HEK293 (cell line): ENCODE measurements around the gene EARS2.

ENCODE experiments used
- CTCF ChIA-PET: fragments of 350-600 bp; formaldehyde crosslinking; extraction: SDS; loops from one replicate; lab custom pipeline; 2021; ENCODE audit warnings: antibody characterized with exemption; lab: Yijun Ruan, JAX
- POLR2A ChIA-PET: fragments of 300-600 bp; formaldehyde crosslinking; extraction: SDS; loops from one replicate; lab custom pipeline; 2020; ENCODE audit warnings: antibody characterized with exemption, inconsistent platforms; lab: Yijun Ruan, JAX
- H3K27ac ChIP-seq: fragments of 200-500 bp; sonication (Bioruptor generic); 2 replicates; pipeline ENCODE4 v1.5.1; 2014; ENCODE audit warnings: low read depth, low read length, control low read depth, inconsistent platforms; ENCODE audit errors: extremely low read depth
- H3K36me3 ChIP-seq, 2 experiments: fragments of 200-500 bp in 1 of 2; sonication (Bioruptor generic) in 1 of 2; 1 replicate in 1 of 2; 2 replicates in 1 of 2; pipeline ENCODE4 v1.5.1; 2014 to 2017; ENCODE audit warnings: inconsistent platforms in 2 of 2, low read length in 2 of 2; ENCODE audit not compliant: control insufficient read depth in 2 of 2, insufficient read depth in 1 of 2
- H3K4me1 ChIP-seq: fragments of 200-500 bp; sonication (Bioruptor generic); 2 replicates; pipeline ENCODE4 v1.5.1; 2014; ENCODE audit warnings: mild to moderate bottlenecking, low read length, inconsistent platforms; ENCODE audit not compliant: control insufficient read depth, insufficient read depth
- H3K4me3 ChIP-seq: 2 replicates; pipeline ENCODE4 v1.5.1; 2011; ENCODE audit warnings: low read depth, mild to moderate bottlenecking, control low read depth, low read length, moderate library complexity
- H3K9me3 ChIP-seq: fragments of 200-500 bp; sonication (Bioruptor generic); 2 replicates; pipeline ENCODE4 v1.5.1; 2014; ENCODE audit warnings: low read depth, low read length, inconsistent platforms; ENCODE audit not compliant: control insufficient read depth, insufficient read depth
- BCL11A ChIP-seq: fragments of 450-650 bp; formaldehyde crosslinking; IDR thresholded peaks from 2 replicates; pipeline ENCODE4 v1.5.1; 2016; ENCODE audit warnings: low read depth, missing biosample characterization, missing genetic modification characterization
- GLIS1 ChIP-seq: fragments of 450-650 bp; formaldehyde crosslinking; IDR thresholded peaks from 2 replicates; pipeline ENCODE4 v1.5.1; 2016; ENCODE audit warnings: missing biosample characterization, missing genetic modification characterization
- IKZF3 ChIP-seq: fragments of 450-650 bp; IDR thresholded peaks from 2 replicates; pipeline ENCODE4 v1.5.0; 2018; ENCODE audit warnings: missing biosample characterization, mild to moderate bottlenecking, missing genetic modification characterization, moderate library complexity
- SP3 ChIP-seq: fragments of 450-650 bp; formaldehyde crosslinking; IDR thresholded peaks from 2 replicates; pipeline ENCODE4 v1.5.1; 2016; ENCODE audit warnings: missing biosample characterization, missing genetic modification characterization
- SP7 ChIP-seq: fragments of 450-650 bp; formaldehyde crosslinking; IDR thresholded peaks from 2 replicates; pipeline ENCODE4 v1.5.1; 2016; ENCODE audit warnings: missing biosample characterization, missing genetic modification characterization
- WT1 ChIP-seq: fragments of 450-650 bp; formaldehyde crosslinking; IDR thresholded peaks from 2 replicates; pipeline ENCODE4 v1.5.1; 2016; ENCODE audit warnings: missing biosample characterization, missing genetic modification characterization
- ZBTB20 ChIP-seq: fragments of 450-650 bp; formaldehyde crosslinking; IDR thresholded peaks from 2 replicates; pipeline ENCODE4 v1.5.1; 2016; ENCODE audit warnings: missing biosample characterization, missing genetic modification characterization
- ZFP37 ChIP-seq: fragments of 450-650 bp; formaldehyde crosslinking; IDR thresholded peaks from 2 replicates; pipeline ENCODE4 v1.5.1; 2016; ENCODE audit warnings: missing biosample characterization, missing genetic modification characterization
- ZIC2 ChIP-seq: fragments of 450-650 bp; formaldehyde crosslinking; IDR thresholded peaks from 2 replicates; pipeline ENCODE4 v1.5.1; 2016; ENCODE audit warnings: missing biosample characterization, missing genetic modification characterization
- ZNF155 ChIP-seq: fragments of 450-650 bp; formaldehyde crosslinking; IDR thresholded peaks from 2 replicates; pipeline ENCODE4 v1.5.1; 2016; ENCODE audit warnings: missing biosample characterization, missing genetic modification characterization
- ZNF324 ChIP-seq: fragments of 450-650 bp; formaldehyde crosslinking; IDR thresholded peaks from 2 replicates; pipeline ENCODE4 v1.5.1; 2016; ENCODE audit warnings: missing biosample characterization, missing genetic modification characterization
- ZNF37A ChIP-seq: fragments of 450-650 bp; IDR thresholded peaks from 2 replicates; pipeline ENCODE4 v1.5.1; 2018; ENCODE audit warnings: missing biosample characterization, missing genetic modification characterization
- ZNF623 ChIP-seq: fragments of 450-650 bp; formaldehyde crosslinking; IDR thresholded peaks from 2 replicates; pipeline ENCODE4 v1.5.1; 2016; ENCODE audit warnings: missing biosample characterization, missing genetic modification characterization
- ZNF677 ChIP-seq: fragments of 450-650 bp; IDR thresholded peaks from 2 replicates; pipeline ENCODE4 v1.5.0; 2018; ENCODE audit warnings: missing biosample characterization, mild to moderate bottlenecking, missing genetic modification characterization, moderate library complexity
- ZNF792 ChIP-seq: fragments of 450-650 bp; formaldehyde crosslinking; IDR thresholded peaks from 2 replicates; pipeline ENCODE4 v1.5.1; 2016; ENCODE audit warnings: missing biosample characterization, missing genetic modification characterization
- TF ChIP-seq, protein P1 (sequence below): fragments of 450-650 bp; formaldehyde crosslinking; IDR thresholded peaks from 2 replicates; pipeline ENCODE4 v1.5.1; 2016; ENCODE audit warnings: missing biosample characterization, missing genetic modification characterization
- TF ChIP-seq, protein P2 (sequence below): fragments of 450-650 bp; IDR thresholded peaks from 2 replicates; pipeline ENCODE4 v1.5.1; 2018; ENCODE audit warnings: missing biosample characterization, mild to moderate bottlenecking, missing genetic modification characterization
- TF ChIP-seq, protein P3 (sequence below): fragments of 450-650 bp; formaldehyde crosslinking; IDR thresholded peaks from 2 replicates; pipeline ENCODE4 v1.5.1; 2016; ENCODE audit warnings: missing biosample characterization, missing genetic modification characterization

Gene EARS2

DNA sequence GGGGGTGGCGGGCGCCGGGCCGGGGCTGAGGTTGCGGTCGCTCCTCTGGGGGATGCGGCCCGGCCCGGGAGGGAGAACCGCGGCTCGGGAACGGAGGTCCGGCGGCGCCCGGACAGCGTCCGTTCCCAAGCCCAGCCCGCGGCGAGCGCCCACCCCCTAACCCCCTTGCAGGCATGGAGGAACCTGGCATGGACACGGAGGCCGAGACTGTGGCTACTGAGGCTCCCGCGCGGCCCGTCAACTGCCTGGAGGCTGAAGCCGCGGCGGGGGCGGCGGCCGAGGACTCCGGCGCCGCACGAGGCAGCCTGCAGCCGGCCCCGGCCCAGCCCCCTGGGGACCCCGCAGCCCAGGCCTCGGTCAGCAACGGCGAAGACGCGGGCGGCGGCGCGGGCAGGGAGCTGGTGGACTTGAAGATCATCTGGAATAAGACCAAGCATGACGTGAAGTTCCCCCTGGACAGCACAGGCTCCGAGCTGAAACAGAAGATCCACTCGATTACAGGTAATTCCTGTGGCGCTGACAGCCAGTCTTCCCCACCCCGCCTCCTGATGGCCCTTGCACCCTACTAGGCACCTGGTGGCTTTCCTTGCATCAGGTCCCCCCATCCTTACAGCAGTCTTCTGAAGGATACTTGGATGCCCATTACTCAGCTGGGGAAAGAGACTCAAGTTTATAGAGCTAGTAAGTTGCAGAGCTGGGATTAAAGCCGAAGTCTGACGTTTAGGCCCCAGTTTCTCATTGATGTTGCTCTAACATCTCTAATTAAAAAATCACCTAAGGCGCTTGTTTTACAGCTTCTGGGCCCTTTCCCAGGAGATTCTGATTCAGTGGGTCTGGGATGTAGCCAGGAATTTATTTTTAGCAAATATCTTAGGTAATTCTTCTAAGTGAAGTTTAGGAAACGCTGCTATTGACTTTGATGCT is 891 bp upstream of the EARS2 start (continued):
- no peak for TF ChIP-seq SP3 (tag by site-specific recombination)
- TF ChIP-seq ZNF623 (tag by site-specific recombination), result no peak
- TF ChIP-seq ZNF677 (tag by site-specific recombination), result 0 out of 2 replicates have a peak, but pooled peaks have one; percentile 24
- TF ChIP-seq, protein P1, sequence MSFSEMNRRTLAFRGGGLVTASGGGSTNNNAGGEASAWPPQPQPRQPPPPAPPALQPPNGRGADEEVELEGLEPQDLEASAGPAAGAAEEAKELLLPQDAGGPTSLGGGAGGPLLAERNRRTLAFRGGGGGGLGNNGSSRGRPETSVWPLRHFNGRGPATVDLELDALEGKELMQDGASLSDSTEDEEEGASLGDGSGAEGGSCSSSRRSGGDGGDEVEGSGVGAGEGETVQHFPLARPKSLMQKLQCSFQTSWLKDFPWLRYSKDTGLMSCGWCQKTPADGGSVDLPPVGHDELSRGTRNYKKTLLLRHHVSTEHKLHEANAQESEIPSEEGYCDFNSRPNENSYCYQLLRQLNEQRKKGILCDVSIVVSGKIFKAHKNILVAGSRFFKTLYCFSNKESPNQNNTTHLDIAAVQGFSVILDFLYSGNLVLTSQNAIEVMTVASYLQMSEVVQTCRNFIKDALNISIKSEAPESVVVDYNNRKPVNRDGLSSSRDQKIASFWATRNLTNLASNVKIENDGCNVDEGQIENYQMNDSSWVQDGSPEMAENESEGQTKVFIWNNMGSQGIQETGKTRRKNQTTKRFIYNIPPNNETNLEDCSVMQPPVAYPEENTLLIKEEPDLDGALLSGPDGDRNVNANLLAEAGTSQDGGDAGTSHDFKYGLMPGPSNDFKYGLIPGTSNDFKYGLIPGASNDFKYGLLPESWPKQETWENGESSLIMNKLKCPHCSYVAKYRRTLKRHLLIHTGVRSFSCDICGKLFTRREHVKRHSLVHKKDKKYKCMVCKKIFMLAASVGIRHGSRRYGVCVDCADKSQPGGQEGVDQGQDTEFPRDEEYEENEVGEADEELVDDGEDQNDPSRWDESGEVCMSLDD (tag by site-specific recombination), result no peak

DNA sequence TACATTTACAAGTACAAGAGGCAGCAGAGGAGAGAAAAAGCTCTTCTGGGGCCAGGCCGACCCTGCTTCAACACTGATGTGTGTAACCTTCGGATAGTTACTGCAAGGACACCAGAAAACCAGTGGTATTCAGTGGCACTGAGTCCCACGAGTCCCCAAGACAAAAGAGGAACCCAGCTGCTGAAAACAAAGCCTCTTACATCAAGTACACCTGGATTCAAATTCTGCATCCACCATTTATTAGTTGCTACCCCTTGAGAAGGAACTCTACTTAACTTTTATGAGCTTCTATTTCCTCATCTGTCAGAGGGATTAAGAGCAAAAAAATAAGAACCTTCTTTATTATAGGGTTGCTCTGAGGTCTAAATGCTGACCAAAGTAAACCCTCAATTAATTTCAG is 2.6 kb downstream of the EARS2 start:
- no peak overlapping the region for H3K4me3 ChIP-seq
- POLR2A ChIA-PET, result interaction anchor here (1.2 kb wide), 1 partner anchor 9 kb away, joined by 4 read pairs; no protein-coding TSS in a partner anchor
- CTCF ChIA-PET, result no interaction called here
- no peaks in the 10 kb centered on the region for H3K9me3 ChIP-seq
- peaks cover 22 to 39% of the 10 kb centered on the region in 2 experiments; a peak in 2 of 3 replicates for H3K36me3 ChIP-seq
- TF ChIP-seq SP7, result 0 out of 2 replicates have a peak, but pooled peaks have one; percentile 15
- TF ChIP-seq WT1 (tag by site-specific recombination), result no peak
- H3K4me1 ChIP-seq, result no peaks in the 10 kb centered on the region
- no peak overlapping the region for H3K27ac ChIP-seq

DNA sequence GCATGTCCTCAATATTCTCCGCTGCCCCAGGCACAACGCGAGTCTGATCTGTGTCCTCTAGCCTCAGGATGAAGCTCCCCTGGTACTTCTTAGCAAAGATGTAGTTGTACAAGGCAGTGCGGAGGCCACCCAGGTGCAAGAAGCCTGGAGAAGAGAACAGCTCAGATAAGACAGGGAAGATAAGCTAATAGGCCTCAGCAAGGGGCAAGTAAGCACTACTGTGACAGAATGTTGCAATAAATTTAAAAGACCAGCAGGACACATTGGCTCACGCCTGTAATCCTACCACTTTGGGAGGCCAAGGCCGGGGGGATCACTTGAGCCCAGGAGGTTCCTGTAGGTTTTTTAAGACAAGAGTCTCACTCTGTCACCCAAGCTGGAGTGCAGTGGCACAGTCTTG is 5.0 kb downstream of the EARS2 start:
- no peak overlapping the region for H3K27ac ChIP-seq
- CTCF ChIA-PET, result interaction anchor here (0.6 kb wide), 2 partner anchors 13 to 629 kb away, joined by 3 to 4 read pairs; no protein-coding TSS in a partner anchor
- H3K4me3 ChIP-seq, result no peak overlapping the region
- no peaks in the 10 kb centered on the region for H3K9me3 ChIP-seq
- TF ChIP-seq ZNF792 (tag by site-specific recombination) (no peak), BCL11A (no peak), ZFP37 (tag by site-specific recombination) (no peak), ZNF155 (tag by site-specific recombination) (no peak), WT1 (tag by site-specific recombination) (no peak), IKZF3 (no peak), ZBTB20 (tag by site-specific recombination) (no peak), ZNF324 (tag by site-specific recombination) (no peak), GLIS1 (tag by site-specific recombination) (peak; percentile 59), ZNF37A (tag by site-specific recombination) (no peak), ZIC2 (tag by site-specific recombination) (peak; percentile 86)
- TF ChIP-seq, protein P2, sequence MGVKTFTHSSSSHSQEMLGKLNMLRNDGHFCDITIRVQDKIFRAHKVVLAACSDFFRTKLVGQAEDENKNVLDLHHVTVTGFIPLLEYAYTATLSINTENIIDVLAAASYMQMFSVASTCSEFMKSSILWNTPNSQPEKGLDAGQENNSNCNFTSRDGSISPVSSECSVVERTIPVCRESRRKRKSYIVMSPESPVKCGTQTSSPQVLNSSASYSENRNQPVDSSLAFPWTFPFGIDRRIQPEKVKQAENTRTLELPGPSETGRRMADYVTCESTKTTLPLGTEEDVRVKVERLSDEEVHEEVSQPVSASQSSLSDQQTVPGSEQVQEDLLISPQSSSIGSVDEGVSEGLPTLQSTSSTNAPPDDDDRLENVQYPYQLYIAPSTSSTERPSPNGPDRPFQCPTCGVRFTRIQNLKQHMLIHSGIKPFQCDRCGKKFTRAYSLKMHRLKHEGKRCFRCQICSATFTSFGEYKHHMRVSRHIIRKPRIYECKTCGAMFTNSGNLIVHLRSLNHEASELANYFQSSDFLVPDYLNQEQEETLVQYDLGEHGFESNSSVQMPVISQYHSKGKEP (tag by site-specific recombination), result no peak
- TF ChIP-seq, protein P3, sequence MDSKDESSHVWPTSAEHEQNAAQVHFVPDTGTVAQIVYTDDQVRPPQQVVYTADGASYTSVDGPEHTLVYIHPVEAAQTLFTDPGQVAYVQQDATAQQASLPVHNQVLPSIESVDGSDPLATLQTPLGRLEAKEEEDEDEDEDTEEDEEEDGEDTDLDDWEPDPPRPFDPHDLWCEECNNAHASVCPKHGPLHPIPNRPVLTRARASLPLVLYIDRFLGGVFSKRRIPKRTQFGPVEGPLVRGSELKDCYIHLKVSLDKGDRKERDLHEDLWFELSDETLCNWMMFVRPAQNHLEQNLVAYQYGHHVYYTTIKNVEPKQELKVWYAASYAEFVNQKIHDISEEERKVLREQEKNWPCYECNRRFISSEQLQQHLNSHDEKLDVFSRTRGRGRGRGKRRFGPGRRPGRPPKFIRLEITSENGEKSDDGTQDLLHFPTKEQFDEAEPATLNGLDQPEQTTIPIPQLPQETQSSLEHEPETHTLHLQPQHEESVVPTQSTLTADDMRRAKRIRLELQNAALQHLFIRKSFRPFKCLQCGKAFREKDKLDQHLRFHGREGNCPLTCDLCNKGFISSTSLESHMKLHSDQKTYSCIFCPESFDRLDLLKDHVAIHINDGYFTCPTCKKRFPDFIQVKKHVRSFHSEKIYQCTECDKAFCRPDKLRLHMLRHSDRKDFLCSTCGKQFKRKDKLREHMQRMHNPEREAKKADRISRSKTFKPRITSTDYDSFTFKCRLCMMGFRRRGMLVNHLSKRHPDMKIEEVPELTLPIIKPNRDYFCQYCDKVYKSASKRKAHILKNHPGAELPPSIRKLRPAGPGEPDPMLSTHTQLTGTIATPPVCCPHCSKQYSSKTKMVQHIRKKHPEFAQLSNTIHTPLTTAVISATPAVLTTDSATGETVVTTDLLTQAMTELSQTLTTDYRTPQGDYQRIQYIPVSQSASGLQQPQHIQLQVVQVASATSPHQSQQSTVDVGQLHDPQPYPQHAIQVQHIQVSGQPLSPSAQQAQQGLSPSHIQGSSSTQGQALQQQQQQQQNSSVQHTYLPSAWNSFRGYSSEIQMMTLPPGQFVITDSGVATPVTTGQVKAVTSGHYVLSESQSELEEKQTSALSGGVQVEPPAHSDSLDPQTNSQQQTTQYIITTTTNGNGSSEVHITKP, result no peak
- TF ChIP-seq, all 188 proteins: peak for 2
- POLR2A ChIA-PET, result interaction anchor here (0.5 kb wide), 1 partner anchor 21 kb away, joined by 4 read pairs; no protein-coding TSS in a partner anchor
- no peaks in the 10 kb centered on the region for H3K4me1 ChIP-seq
- peaks cover 25 to 48% of the 10 kb centered on the region in 2 experiments; a peak in 2 of 3 replicates for H3K36me3 ChIP-seq
